Measurements from ENCODE around the gene WNT2B. TPM values are rescaled to one million over a fixed set of nuclear protein-coding genes. Genes with fewer than 3 reads are reported as not detected.

WNT2B gene
- total RNA-seq, 1 donor = 2.2 TPM

DNA sequence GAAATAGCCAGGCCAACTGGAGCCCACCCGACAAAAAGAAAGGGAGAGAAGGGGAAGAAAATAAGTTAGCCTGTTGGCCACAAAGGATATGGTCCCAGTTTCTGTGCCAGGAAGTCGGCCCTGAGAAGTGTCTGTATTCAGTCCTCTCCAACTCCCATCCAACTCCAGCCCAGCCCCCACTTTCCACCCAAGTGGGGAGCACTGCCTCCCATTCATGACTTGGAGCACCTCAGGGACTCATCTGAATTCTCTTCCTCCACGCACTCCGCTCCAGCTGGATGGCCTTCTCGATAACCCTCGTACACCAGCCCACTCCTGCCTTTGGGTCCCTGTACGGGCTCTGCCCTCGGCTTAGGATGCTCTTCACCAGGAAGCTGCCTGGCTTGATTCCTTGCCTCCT, 2.0 kb upstream of the WNT2B start:
- H3K27me3 ChIP-seq (ENCODE audit: insufficient read depth, low read length) = peaks cover 9% of the 10 kb centered on the region
- no peaks in the 10 kb centered on the region for H4K20me1 ChIP-seq (ENCODE audit: insufficient read depth, low read length)
- peaks cover 23% of the 10 kb centered on the region for H3K4me1 ChIP-seq (ENCODE audit: insufficient read depth, low read length)

DNA sequence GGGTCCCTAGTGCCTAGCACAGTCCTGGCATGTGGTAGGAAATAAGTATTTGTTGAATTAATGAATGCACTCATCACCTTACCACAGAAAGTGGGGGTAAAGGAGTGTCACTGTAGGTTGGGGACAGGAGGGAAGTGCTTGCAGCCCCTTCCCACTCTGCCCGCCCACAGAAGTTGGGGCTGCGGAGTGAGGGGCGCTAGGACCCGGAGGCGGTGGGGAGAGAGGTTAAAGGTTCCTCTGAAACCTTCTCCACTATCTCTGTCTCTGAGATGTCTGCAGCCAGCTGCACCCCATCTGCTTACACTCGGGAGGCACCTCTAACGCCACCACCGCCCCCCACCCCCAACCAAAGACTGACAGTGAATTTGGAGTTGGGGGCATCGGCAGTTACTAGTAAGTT, 1.4 kb upstream of the WNT2B start:
- peaks cover 9% of the 10 kb centered on the region for H3K27me3 ChIP-seq (ENCODE audit: insufficient read depth, low read length)
- no peaks in the 10 kb centered on the region for H3K9me3 ChIP-seq (ENCODE audit: low read depth, low read length)
- TF ChIP-seq, protein P1, sequence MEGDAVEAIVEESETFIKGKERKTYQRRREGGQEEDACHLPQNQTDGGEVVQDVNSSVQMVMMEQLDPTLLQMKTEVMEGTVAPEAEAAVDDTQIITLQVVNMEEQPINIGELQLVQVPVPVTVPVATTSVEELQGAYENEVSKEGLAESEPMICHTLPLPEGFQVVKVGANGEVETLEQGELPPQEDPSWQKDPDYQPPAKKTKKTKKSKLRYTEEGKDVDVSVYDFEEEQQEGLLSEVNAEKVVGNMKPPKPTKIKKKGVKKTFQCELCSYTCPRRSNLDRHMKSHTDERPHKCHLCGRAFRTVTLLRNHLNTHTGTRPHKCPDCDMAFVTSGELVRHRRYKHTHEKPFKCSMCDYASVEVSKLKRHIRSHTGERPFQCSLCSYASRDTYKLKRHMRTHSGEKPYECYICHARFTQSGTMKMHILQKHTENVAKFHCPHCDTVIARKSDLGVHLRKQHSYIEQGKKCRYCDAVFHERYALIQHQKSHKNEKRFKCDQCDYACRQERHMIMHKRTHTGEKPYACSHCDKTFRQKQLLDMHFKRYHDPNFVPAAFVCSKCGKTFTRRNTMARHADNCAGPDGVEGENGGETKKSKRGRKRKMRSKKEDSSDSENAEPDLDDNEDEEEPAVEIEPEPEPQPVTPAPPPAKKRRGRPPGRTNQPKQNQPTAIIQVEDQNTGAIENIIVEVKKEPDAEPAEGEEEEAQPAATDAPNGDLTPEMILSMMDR (IDR thresholded peaks at IDR 0.05; ENCODE audit: extremely low read depth, low read depth, low read length) = no peak
- no peak overlapping the region for H3K27ac ChIP-seq (ENCODE audit: low read depth, low read length)
- H3K4me1 ChIP-seq (ENCODE audit: insufficient read depth, low read length) = peaks cover 18% of the 10 kb centered on the region
- no peaks in the 10 kb centered on the region for H3K79me2 ChIP-seq (ENCODE audit: insufficient read depth, low read length)
- peak overlapping the region; percentile 87 for H3K4me2 ChIP-seq (ENCODE audit: insufficient read depth, low read length)
- H4K20me1 ChIP-seq (ENCODE audit: insufficient read depth, low read length) = no peaks in the 10 kb centered on the region
- no peak overlapping the region for H3K4me3 ChIP-seq (ENCODE audit: insufficient read depth, low read length)
- H3K36me3 ChIP-seq (ENCODE audit: insufficient read depth, low read length) = no peaks in the 10 kb centered on the region
- no peak overlapping the region for H2AFZ ChIP-seq (ENCODE audit: low read length)
- DNase-seq (ENCODE audit: insufficient read length, low spot score, missing footprints) = no peak

More for the DNA sequence above, 2.0 kb upstream of the WNT2B start:
- Histone ChIP-seq H3K36me3 (ENCODE audit: insufficient read depth, low read length) (no peaks in the 10 kb centered on the region), H3K4me3 (ENCODE audit: insufficient read depth, low read length) (no peak overlapping the region), H3K4me2 (ENCODE audit: insufficient read depth, low read length) (no peak overlapping the region), H3K79me2 (ENCODE audit: insufficient read depth, low read length) (no peaks in the 10 kb centered on the region), H3K27ac (ENCODE audit: low read depth, low read length) (no peak overlapping the region), H2AFZ (ENCODE audit: low read length) (no peak overlapping the region), H3K9me3 (ENCODE audit: low read depth, low read length) (no peaks in the 10 kb centered on the region)
- DNase-seq (ENCODE audit: insufficient read length, low spot score, missing footprints) = no peak
- TF ChIP-seq, protein P1 (IDR thresholded peaks at IDR 0.05; ENCODE audit: extremely low read depth, low read depth, low read length) = no peak

DNA sequence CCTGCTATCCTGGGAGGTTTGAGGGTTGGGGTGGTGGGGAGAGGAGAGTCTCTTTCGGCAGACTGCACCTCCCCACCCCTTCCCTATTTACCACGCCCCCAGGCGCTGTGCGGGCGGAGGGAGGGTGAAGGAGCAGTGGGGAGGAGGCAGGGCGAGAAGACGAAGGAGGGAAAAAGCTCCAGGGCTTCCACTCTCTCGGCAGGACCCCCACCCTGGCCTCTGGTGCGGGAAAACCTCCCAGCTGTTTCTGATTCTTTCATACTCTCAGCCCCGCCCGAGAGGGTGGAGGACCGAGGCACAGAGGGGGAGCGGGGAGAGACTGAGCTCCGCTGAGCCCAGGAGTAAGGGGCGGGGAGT, 866 bp upstream of the WNT2B start:
- no peak overlapping the region for H3K27ac ChIP-seq (ENCODE audit: low read depth, low read length)
- H3K36me3 ChIP-seq (ENCODE audit: insufficient read depth, low read length) = no peaks in the 10 kb centered on the region
- TF ChIP-seq, protein P1 (IDR thresholded peaks at IDR 0.05; ENCODE audit: extremely low read depth, low read depth, low read length) = no peak
- H2AFZ ChIP-seq (ENCODE audit: low read length) = peak overlapping the region; percentile 70
- H3K9me3 ChIP-seq (ENCODE audit: low read depth, low read length) = no peaks in the 10 kb centered on the region
- DNase-seq (ENCODE audit: insufficient read length, low spot score, missing footprints) = peak; percentile 91
- H3K4me1 ChIP-seq (ENCODE audit: insufficient read depth, low read length) = peaks cover 17% of the 10 kb centered on the region
- peaks cover 9% of the 10 kb centered on the region for H3K27me3 ChIP-seq (ENCODE audit: insufficient read depth, low read length)
- no peaks in the 10 kb centered on the region for H4K20me1 ChIP-seq (ENCODE audit: insufficient read depth, low read length)
- peak overlapping the region; percentile 71 for H3K4me3 ChIP-seq (ENCODE audit: insufficient read depth, low read length)
- H3K79me2 ChIP-seq (ENCODE audit: insufficient read depth, low read length) = no peaks in the 10 kb centered on the region
- H3K4me2 ChIP-seq (ENCODE audit: insufficient read depth, low read length) = peak overlapping the region; percentile 87

DNA sequence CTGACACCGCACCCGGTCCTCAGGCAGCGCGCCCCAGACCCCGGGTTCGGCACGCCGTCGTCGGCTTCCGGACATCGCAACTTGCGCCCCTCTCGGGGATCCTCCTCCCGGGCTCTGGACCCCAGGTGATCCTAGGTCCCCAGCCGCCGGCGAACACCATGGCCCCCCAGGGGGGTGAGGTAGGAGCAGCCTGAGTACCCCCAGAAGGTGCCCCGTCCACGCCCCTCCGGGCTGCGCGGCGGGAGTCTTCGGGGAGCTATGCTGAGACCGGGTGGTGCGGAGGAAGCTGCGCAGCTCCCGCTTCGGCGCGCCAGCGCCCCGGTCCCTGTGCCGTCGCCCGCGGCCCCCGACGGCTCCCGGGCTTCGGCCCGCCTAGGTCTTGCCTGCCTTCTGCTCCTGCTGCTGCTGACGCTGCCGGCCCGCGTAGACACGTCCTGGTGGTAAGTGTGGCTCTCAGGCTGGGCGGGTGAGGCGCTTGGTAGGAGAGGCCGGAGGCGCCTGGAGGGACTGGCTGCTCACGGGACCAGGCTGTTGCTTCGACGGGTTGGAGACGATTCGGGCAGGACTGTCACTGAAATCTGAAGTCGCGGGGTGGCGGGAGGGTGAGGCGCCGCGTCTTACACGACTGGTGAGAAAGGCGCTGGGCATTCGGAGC, 367 bp downstream of the WNT2B start:
- H3K27me3 ChIP-seq (ENCODE audit: insufficient read depth, low read length) = peaks cover 9% of the 10 kb centered on the region
- no peaks in the 10 kb centered on the region for H4K20me1 ChIP-seq (ENCODE audit: insufficient read depth, low read length)
- H3K4me2 ChIP-seq (ENCODE audit: insufficient read depth, low read length) = peak overlapping the region; percentile 87
- H3K27ac ChIP-seq (ENCODE audit: low read depth, low read length) = no peak overlapping the region
- DNase-seq (ENCODE audit: insufficient read length, low spot score, missing footprints) = peak; percentile 83
- peak overlapping the region; percentile 71 for H3K4me3 ChIP-seq (ENCODE audit: insufficient read depth, low read length)
- H2AFZ ChIP-seq (ENCODE audit: low read length) = peak overlapping the region; percentile 70
- no peaks in the 10 kb centered on the region for H3K79me2 ChIP-seq (ENCODE audit: insufficient read depth, low read length)
- peaks cover 22% of the 10 kb centered on the region for H3K4me1 ChIP-seq (ENCODE audit: insufficient read depth, low read length)
- TF ChIP-seq, protein P1 (IDR thresholded peaks at IDR 0.05; ENCODE audit: extremely low read depth, low read depth, low read length) = no peak
- no peaks in the 10 kb centered on the region for H3K36me3 ChIP-seq (ENCODE audit: insufficient read depth, low read length)
- H3K9me3 ChIP-seq (ENCODE audit: low read depth, low read length) = no peaks in the 10 kb centered on the region

Data from osteoblast (primary cell).